GM12878 (cell line): Measurements from ENCODE around the gene NALF2. TPM values are rescaled to one million over a fixed set of nuclear protein-coding genes. Genes with fewer than 3 reads are reported as not detected.

Experiments
- ATAC-seq: fragments of 200-7000 bp; cut with Tn5 transposase; 3 replicates; pipeline ENCODE4 v1.9.1; 2020; ENCODE audit warnings: mild to moderate bottlenecking, moderate library complexity
- BruUV-seq: library from RNA; stranded (reverse); fragments of 400-500 nt; replicated peaks from 2 replicates; lab custom pipeline; 2021; lab: Mats Ljungman, UMichigan
- CTCF ChIA-PET: fragments of 300-600 bp; sonication (Branson Sonifier 250); formaldehyde crosslinking; extraction: SDS; loops from one replicate; lab custom pipeline; 2021; ENCODE audit warnings: inconsistent platforms; lab: Yijun Ruan, JAX
- POLR2A ChIA-PET: fragments of 350-600 bp; formaldehyde crosslinking; extraction: SDS; loops from one replicate; lab custom pipeline; 2021; ENCODE audit warnings: inconsistent platforms; lab: Charles Lee
- RAD21 ChIA-PET: fragments of 300-600 bp; sonication (Branson Sonifier 250); formaldehyde crosslinking; loops from one replicate; lab custom pipeline; 2023; ENCODE audit warnings: antibody characterized with exemption; ENCODE audit not compliant: unreplicated experiment; lab: Charles Lee
- SMC1A ChIA-PET: fragments of 300-600 bp; sonication (Branson Sonifier 250); formaldehyde crosslinking; loops from one replicate; lab custom pipeline; 2023; ENCODE audit not compliant: unreplicated experiment, uncharacterized antibody; lab: Charles Lee
- DNase-seq: peaks from one replicate; pipeline ENCODE4 v3.0.0-alpha.2; 2011; ENCODE audit warnings: low read depth, low spot score
- FAIRE-seq: peaks from 3 replicates; lab custom pipeline; 2011; peaks lifted over from hg19 to GRCh38; lab: Jason Lieb, UNC
- H2AFZ ChIP-seq: 2 replicates; pipeline ENCODE4 v1.6.0; 2011; ENCODE audit warnings: low read depth, low read length, control low read depth; ENCODE audit not compliant: control insufficient read depth
- H3K27ac ChIP-seq: 2 replicates; pipeline ENCODE4 v1.5.1; 2011; ENCODE audit warnings: control low read depth; ENCODE audit not compliant: control insufficient read depth, insufficient read depth
- H3K27me3 ChIP-seq, 2 experiments: replicated peaks in 1 of 2; 2 replicates each; pipeline versions ENCODE4 v1.6.0 to v1.6.1; 2011; ENCODE audit warnings: low read length in 1 of 2; ENCODE audit not compliant: control insufficient read depth in 2 of 2, insufficient read depth in 2 of 2
- H3K36me3 ChIP-seq, 2 experiments: 2 replicates each; pipeline ENCODE4 v1.5.1; 2011; ENCODE audit warnings: low read length in 1 of 2; ENCODE audit not compliant: control insufficient read depth in 2 of 2, insufficient read depth in 2 of 2
- H3K4me1 ChIP-seq: 2 replicates; pipeline ENCODE4 v1.6.1; 2011; ENCODE audit warnings: mild to moderate bottlenecking, low read length, moderate library complexity, mixed read lengths; ENCODE audit not compliant: control insufficient read depth, insufficient read depth
- H3K4me2 ChIP-seq: 2 replicates; pipeline ENCODE4 v1.6.0; 2011; ENCODE audit warnings: control low read depth; ENCODE audit not compliant: control insufficient read depth, insufficient read depth
- H3K4me3 ChIP-seq: fragments of 200-600 bp; sonication (generic); 2 replicates; pipeline ENCODE4 v1.5.1; 2016
- H3K79me2 ChIP-seq: 2 replicates; pipeline ENCODE4 v1.6.0; 2011; ENCODE audit warnings: low read length; ENCODE audit not compliant: control insufficient read depth, insufficient read depth
- H3K9ac ChIP-seq: 2 replicates; pipeline ENCODE4 v1.8.0; 2011; ENCODE audit warnings: low read length, control low read depth, mixed read lengths; ENCODE audit not compliant: control insufficient read depth, insufficient read depth
- H3K9me3 ChIP-seq: replicated peaks from 3 replicates; pipeline ENCODE4 v1.5.1; 2011; ENCODE audit warnings: mild to moderate bottlenecking, low read length; ENCODE audit not compliant: control insufficient read depth, insufficient read depth
- H4K20me1 ChIP-seq: 2 replicates; pipeline ENCODE4 v1.6.0; 2011; ENCODE audit not compliant: control insufficient read depth, insufficient read depth
- BACH1 ChIP-seq: fragments of 450-650 bp; IDR thresholded peaks from 2 replicates; pipeline ENCODE4 v1.6.1; 2017; ENCODE audit warnings: mild to moderate bottlenecking, borderline replicate concordance
- CTCF ChIP-seq, 3 experiments: IDR thresholded peaks in 2 of 3; conservative IDR thresholded peaks in 1 of 3; 2 replicates each; pipeline ENCODE4 v1.5.1; 2011; ENCODE audit warnings: low read depth in 3 of 3, low read length in 3 of 3, mild to moderate bottlenecking in 3 of 3, control low read depth in 2 of 3, moderate library complexity in 2 of 3, inconsistent platforms in 1 of 3, mixed read lengths in 1 of 3; ENCODE audit not compliant: control insufficient read depth in 2 of 3, insufficient read depth in 1 of 3; ENCODE audit errors: extremely low read depth in 1 of 3
- ELK1 ChIP-seq: IDR thresholded peaks from 2 replicates; pipeline ENCODE4 v1.6.1; 2012; ENCODE audit warnings: low read depth, low read length, improper control_type of control experiment
- EP300 ChIP-seq, 2 experiments: fragments of 150-350 bp in 1 of 2; IDR thresholded peaks; 2 replicates each; pipeline ENCODE4 v1.6.1; 2011 to 2012; ENCODE audit warnings: low read depth in 2 of 2, low read length in 2 of 2, borderline replicate concordance in 1 of 2, improper control_type of control experiment in 1 of 2, inconsistent platforms in 1 of 2; ENCODE audit not compliant: control insufficient read depth in 1 of 2
- IKZF1 ChIP-seq: fragments of 450-650 bp; conservative IDR thresholded peaks from 2 replicates; pipeline ENCODE4 v1.6.1; 2017; ENCODE audit warnings: antibody characterized with exemption, mild to moderate bottlenecking
- MEF2A ChIP-seq: IDR thresholded peaks from 2 replicates; pipeline ENCODE4 v1.6.1; 2011; ENCODE audit warnings: low read depth, mild to moderate bottlenecking, low read length, moderate library complexity; ENCODE audit not compliant: insufficient read depth
- PAX8 ChIP-seq: fragments of 450-650 bp; IDR thresholded peaks from 2 replicates; pipeline ENCODE4 v1.6.1; 2017; ENCODE audit warnings: mild to moderate bottlenecking, moderate library complexity
- POLR2AphosphoS5 ChIP-seq: IDR thresholded peaks from 2 replicates; pipeline ENCODE4 v1.6.1; 2011; ENCODE audit warnings: mild to moderate bottlenecking, low read length, inconsistent platforms
- SP1 ChIP-seq: IDR thresholded peaks from one replicate; pipeline ENCODE4 v1.6.1; 2011; ENCODE audit warnings: low read depth, low read length
- USF1 ChIP-seq: IDR thresholded peaks from 2 replicates; pipeline ENCODE4 v1.6.1; 2011; ENCODE audit warnings: borderline replicate concordance, low read depth, mild to moderate bottlenecking, moderate library complexity, mixed read lengths, low read length; ENCODE audit not compliant: insufficient read depth; ENCODE audit errors: extremely low read length
- ZBTB4 ChIP-seq: fragments of 450-650 bp; formaldehyde crosslinking; IDR thresholded peaks from 2 replicates; pipeline ENCODE4 v1.4.0; 2022; ENCODE audit warnings: mild to moderate bottlenecking, moderate library complexity
- ZNF622 ChIP-seq: fragments of 450-650 bp; IDR thresholded peaks from 2 replicates; pipeline ENCODE4 v1.6.1; 2017; ENCODE audit warnings: mild to moderate bottlenecking, inconsistent platforms
- ZNF687 ChIP-seq: fragments of 450-650 bp; IDR thresholded peaks from 2 replicates; pipeline ENCODE4 v1.6.1; 2017; ENCODE audit warnings: mild to moderate bottlenecking, moderate library complexity
- WGBS: methylation state at CpG from one replicate; pipeline ENCODE4 v1.1.6; 2016; ENCODE audit warnings: low lambda C conversion rate; ENCODE audit not compliant: insufficient replicate concordance, insufficient coverage; ENCODE audit errors: missing lambda C conversion rate; 5-methylcytosine and 5-hydroxymethylcytosine counted together
- in situ Hi-C: fragments of 300-500 bp; cut with MboI; formaldehyde crosslinking; loops from 9 replicates; pipeline ENCODE4 v1.14.3; 2018; ENCODE audit warnings: mixed read lengths
- intact Hi-C: fragments of 100-400 bp; cut with micrococcal nuclease; formaldehyde crosslinking; loops from one replicate; pipeline ENCODE4 v1.14.2; 2022; ENCODE audit not compliant: unreplicated experiment
- polyA plus RNA-seq, 11 experiments: library from polyadenylated mRNA; depleted of rRNA in 4 of 11; unstranded in 6 of 11; stranded (reverse) in 5 of 11; fragments of >200 nt; fragmentation: Nextera tagmentation in 4 of 11; fragmentation: Illumina TruSeq in 1 of 11; extraction: Ambion mirVana in 4 of 11; extraction: Trizol in 1 of 11; gene quantifications; 1 replicate in 1 of 11; 2 replicates in 10 of 11; pipeline versions ENCODE4 v1.2.1 to v1.2.3, GENCODE V29; 2011 to 2016; ENCODE audit warnings: inconsistent platforms in 2 of 11, missing spikeins in 2 of 11, low read depth in 1 of 11
- total RNA-seq, 4 experiments: library from RNA; depleted of rRNA in 3 of 4; stranded (reverse); fragments of >200 nt in 3 of 4; fragmentation: Illumina TruSeq in 1 of 4; extraction: Trizol in 1 of 4; gene quantifications; 2 replicates each; pipeline versions ENCODE4 v1.2.1 to v1.2.3, GENCODE V29; 2013 to 2021

Gene NALF2
- total and polyA plus RNA-seq, 10 of the 15 experiments (the other 5 are each of a cell fraction or from before 2014, with no cell fraction given): not detected

GRCh38 chrX:69507500-69507789 lies 3.3 kb downstream of the NALF2 start:
- ATAC-seq (no peak), DNase-seq (no peak), FAIRE-seq (no peak)
- SMC1A ChIA-PET: no interaction called here
- in situ Hi-C loops (no loop called here), intact Hi-C loops (no loop called here)
- no peak overlapping the region for H3K4me3 ChIP-seq
- H3K79me2 ChIP-seq: no peaks in the 10 kb centered on the region
- no peak overlapping the region for H3K27ac ChIP-seq
- no peaks in the 10 kb centered on the region for H3K4me1 ChIP-seq
- no peaks in the 10 kb centered on the region for H3K36me3 ChIP-seq
- BruUV-seq: no TSS peak
- no peaks in the 10 kb centered on the region; the same call in 2 of the 3 replicates for H3K9me3 ChIP-seq
- POLR2A ChIA-PET: no interaction called here
- WGBS: 18% methylated on average over 7 of the region's 7 CpGs
- no peak overlapping the region for H3K4me2 ChIP-seq
- no peak overlapping the region for H3K9ac ChIP-seq
- no peaks in the 10 kb centered on the region for H4K20me1 ChIP-seq
- H2AFZ ChIP-seq: no peak overlapping the region
- RAD21 ChIA-PET: no interaction called here
- H3K27me3 ChIP-seq: no peaks in the 10 kb centered on the region
- CTCF ChIA-PET: no interaction called here
- TF ChIP-seq ZNF622: no peak
- no peak for TF ChIP-seq EP300 (IDR thresholded peaks at IDR 0.05; ENCODE audit: borderline replicate concordance in 1 of 2, control insufficient read depth in 1 of 2, low read depth in 2 of 2, low read length in 2 of 2)
- no peak for TF ChIP-seq CTCF (IDR thresholded peaks at IDR 0.05 in 2 of 3, conservative IDR thresholded peaks at IDR 0.05 in 1 of 3; ENCODE audit: control insufficient read depth in 2 of 3, extremely low read depth in 1 of 3, insufficient read depth in 1 of 3, low read depth in 3 of 3, low read length in 3 of 3)
- TF ChIP-seq ZNF687: no peak
- TF ChIP-seq ELK1: no peak
- no peak for TF ChIP-seq ZBTB4 (CRISPR knock-in tag)
- no peak for TF ChIP-seq PAX8
- no peak for TF ChIP-seq IKZF1
- no peak for TF ChIP-seq SP1
- TF ChIP-seq USF1: no peak
- TF ChIP-seq BACH1: no peak
- TF ChIP-seq MEF2A: no peak
- TF ChIP-seq POLR2AphosphoS5: no peak
